Measurements from ENCODE around the gene COL8A2. TPM values are rescaled to one million over a fixed set of nuclear protein-coding genes. Genes with fewer than 3 reads are reported as not detected.

COL8A2 gene
- total RNA-seq (0.11 and 0.57 TPM in 2 replicates), polyA plus RNA-seq (0.05 TPM in 1 of 2 replicates, not detected in the other)

DNA sequence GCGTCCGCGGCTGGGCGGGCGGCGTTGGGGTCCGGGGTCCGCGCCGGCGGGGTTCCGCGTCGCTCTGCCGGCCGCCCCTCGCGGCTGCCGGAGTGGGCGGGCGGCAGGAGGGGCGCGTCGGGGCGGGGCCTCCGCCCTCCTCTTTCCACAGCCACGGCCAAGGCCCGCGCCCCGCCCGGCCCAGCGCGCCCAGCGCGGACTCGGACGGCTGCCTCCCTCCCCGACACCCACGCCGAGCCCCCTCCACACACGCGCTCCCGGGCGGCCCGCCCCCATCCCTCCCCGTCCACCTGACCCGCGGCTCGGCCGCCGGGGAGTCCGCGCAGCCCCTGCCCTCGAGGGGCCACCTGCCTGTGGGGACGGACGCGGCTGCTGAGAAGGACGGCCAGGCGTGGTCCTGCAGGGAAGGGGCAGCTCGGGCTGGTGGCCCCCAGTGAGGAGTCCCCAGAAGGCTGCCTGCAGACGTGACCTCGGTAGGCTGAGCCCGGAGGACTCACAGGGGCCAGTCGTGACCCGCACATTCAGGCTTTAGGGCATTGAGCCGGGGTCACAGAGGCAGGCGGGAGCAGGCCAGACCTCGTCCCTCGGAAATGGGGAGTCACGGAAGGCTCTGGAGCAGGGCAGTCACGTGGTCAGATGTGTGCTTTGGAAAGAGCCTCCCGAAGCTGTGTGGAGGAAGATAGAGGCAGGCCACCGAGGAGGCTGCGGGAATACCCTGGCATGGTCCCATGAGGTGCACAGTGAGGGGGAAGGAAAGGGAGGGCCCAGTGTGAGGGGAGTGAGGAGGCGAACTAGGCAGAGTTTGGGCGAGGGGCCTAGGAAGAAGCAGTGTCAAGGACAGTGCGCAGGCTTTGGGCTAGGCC, at the start of gene COL8A2:
TSS of gene COL8A2 (minus strand) at position 94 of the 863 bp plus-strand sequence. CDS start 24,980 bp downstream, outside the sequence.
- Histone ChIP-seq H3K4me3 (peak within 1 kb of the TSS; percentile 10), H3K27me3 (peaks cover 49% of the 10 kb centered on the region), H3K36me3 (no peaks in the 10 kb centered on the region), H3K9me3 (ENCODE audit: low read depth) (no peaks in the 10 kb centered on the region), H3K27ac (no peak within 1 kb of the TSS), H3K4me1 (ENCODE audit: low read depth) (no peaks in the 10 kb centered on the region)
- DNase-seq (ENCODE audit: low read depth in 1 of 2, low spot score in 1 of 2), result peak; percentile 15 to 35
- TF ChIP-seq, protein P1, sequence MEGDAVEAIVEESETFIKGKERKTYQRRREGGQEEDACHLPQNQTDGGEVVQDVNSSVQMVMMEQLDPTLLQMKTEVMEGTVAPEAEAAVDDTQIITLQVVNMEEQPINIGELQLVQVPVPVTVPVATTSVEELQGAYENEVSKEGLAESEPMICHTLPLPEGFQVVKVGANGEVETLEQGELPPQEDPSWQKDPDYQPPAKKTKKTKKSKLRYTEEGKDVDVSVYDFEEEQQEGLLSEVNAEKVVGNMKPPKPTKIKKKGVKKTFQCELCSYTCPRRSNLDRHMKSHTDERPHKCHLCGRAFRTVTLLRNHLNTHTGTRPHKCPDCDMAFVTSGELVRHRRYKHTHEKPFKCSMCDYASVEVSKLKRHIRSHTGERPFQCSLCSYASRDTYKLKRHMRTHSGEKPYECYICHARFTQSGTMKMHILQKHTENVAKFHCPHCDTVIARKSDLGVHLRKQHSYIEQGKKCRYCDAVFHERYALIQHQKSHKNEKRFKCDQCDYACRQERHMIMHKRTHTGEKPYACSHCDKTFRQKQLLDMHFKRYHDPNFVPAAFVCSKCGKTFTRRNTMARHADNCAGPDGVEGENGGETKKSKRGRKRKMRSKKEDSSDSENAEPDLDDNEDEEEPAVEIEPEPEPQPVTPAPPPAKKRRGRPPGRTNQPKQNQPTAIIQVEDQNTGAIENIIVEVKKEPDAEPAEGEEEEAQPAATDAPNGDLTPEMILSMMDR (IDR thresholded peaks at IDR 0.05; ENCODE audit: low read depth, low read length), result no peak

DNA sequence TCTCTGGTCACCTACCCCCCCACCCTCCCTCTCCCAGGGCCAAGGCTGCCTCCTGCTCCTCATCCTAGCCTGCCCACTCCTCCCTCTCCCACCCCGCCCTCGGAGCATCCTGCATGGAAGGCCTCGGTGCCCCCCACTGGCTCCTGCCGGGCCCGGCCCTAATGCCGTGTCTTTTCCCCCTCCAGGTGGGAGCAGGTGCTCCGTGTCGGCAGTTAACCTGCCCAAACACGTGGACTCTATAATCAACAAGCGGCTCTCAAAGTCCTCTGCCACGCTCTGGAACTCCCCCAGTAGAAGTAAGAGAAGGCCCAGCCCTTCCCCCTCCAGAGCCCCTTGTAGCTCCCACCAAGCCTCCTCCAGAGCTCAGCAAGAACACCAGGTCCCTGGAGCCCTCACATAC, 49.7 kb upstream of the COL8A2 start:
- H3K4me3 ChIP-seq, result no peak overlapping the region
- no peaks in the 10 kb centered on the region for H3K9me3 ChIP-seq (ENCODE audit: low read depth)
- no peaks in the 10 kb centered on the region for H3K27me3 ChIP-seq
- peaks cover 58% of the 10 kb centered on the region for H3K36me3 ChIP-seq
- H3K27ac ChIP-seq, result peak overlapping the region; percentile 93
- TF ChIP-seq, protein P1 (IDR thresholded peaks at IDR 0.05; ENCODE audit: low read depth, low read length), result no peak
- no peak for DNase-seq (ENCODE audit: low read depth in 1 of 2, low spot score in 1 of 2)
- H3K4me1 ChIP-seq (ENCODE audit: low read depth), result peaks cover 31% of the 10 kb centered on the region

DNA sequence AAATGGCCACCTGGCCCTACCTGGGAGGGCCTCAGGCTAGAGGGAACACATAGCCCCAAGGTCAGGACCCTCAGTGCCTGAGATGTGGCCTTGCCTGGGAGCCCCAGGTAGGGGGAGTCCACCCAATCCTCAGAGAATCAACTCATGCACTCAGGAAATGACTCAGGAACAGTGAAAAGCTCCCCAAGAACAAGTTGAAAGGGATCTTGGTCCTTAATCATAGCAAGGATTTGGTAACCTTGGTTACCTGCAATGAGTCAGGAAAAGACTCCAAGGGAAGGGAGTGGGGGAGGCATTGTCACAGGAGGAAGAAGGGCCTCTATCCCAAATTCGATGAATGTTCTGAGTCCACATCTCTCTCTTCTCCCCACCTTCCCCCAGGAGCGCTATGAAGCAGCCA, 48.0 kb upstream of the COL8A2 start:
- Histone ChIP-seq H3K27me3 (no peaks in the 10 kb centered on the region), H3K4me1 (ENCODE audit: low read depth) (peaks cover 19% of the 10 kb centered on the region), H3K27ac (peak overlapping the region; percentile 93), H3K9me3 (ENCODE audit: low read depth) (no peaks in the 10 kb centered on the region), H3K4me3 (no peak overlapping the region), H3K36me3 (peaks cover 45% of the 10 kb centered on the region)
- peak in 1 of 2 donors; percentile 56 for DNase-seq (ENCODE audit: low read depth in 1 of 2, low spot score in 1 of 2)
- TF ChIP-seq, protein P1 (IDR thresholded peaks at IDR 0.05; ENCODE audit: low read depth, low read length), result no peak

DNA sequence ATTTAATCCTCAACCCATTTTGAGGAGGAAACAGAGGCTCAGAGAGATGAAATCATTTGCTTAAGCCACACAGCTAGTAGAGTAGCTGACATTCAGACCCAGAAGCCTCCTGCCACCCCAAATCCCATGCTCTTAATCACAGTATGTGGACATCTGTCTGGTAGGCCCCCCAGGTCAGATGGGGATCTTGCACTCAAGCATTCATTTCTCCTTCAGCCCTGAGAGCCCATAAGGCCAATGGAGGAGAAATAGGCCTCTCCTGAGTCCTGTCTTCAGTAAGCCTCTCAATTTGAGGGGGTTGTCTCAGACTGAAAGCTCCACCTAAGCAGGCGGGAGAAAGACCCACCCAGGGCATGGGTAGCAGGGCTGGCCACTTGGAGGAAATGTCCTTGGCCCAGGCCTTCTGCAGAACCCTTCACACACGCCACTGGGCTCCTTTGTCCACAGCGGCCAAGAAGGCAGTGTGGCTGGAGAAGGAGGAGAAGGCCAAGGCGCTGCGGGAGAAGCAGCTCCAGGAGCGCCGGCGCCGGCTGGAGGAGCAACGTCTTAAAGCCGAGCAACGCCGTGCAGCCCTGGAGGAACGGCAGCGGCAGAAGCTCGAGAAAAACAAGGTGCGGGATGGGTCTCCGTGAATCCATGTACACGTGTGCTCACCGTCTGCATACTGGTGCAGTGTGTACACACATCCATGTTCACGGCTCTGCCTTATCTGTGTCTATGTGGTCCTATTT, 47.2 kb upstream of the COL8A2 start:
- Histone ChIP-seq H3K27ac (peak overlapping the region; percentile 93), H3K9me3 (ENCODE audit: low read depth) (no peaks in the 10 kb centered on the region), H3K4me3 (no peak overlapping the region), H3K4me1 (ENCODE audit: low read depth) (peaks cover 16% of the 10 kb centered on the region), H3K36me3 (peaks cover 42% of the 10 kb centered on the region), H3K27me3 (no peaks in the 10 kb centered on the region)
- DNase-seq (ENCODE audit: low read depth in 1 of 2, low spot score in 1 of 2), result no peak
- TF ChIP-seq, protein P1 (IDR thresholded peaks at IDR 0.05; ENCODE audit: low read depth, low read length), result no peak

DNA sequence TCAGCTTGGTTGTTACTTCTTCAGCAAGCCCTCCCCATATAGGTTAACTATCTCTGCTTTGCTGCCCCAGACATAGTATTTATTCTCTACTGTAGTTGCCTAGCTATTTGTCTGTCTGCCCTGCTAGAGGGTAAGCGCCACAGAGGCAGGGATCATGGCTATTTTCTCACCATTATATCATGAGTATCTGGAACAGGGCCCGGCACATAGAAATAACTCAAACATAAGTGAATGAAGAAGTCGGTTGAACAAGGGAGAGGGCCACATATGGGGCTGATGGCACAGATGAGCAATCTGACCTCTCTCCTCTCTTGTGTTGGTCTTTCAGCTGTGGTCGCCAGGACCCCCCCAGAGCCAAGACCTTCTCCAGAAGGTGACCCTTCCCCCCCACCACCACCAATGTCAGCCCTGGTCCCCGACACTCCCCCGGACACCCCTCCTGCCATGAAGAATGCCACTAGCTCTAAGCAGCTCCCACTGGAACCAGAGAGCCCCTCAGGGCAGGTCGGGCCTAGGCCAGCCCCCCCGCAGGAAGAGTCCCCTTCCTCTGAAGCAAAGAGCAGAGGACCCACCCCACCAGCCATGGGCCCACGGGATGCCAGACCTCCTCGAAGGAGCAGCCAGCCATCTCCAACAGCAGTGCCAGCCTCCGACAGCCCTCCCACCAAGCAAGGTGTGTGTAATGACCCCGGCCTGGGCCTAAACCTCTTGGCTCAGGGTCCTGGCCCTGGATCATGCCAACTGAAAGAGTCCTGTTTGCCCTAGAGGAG, 45.8 kb upstream of the COL8A2 start:
- H3K4me1 ChIP-seq (ENCODE audit: low read depth), result peaks cover 21% of the 10 kb centered on the region
- no peak overlapping the region for H3K4me3 ChIP-seq
- no peak for DNase-seq (ENCODE audit: low read depth in 1 of 2, low spot score in 1 of 2)
- TF ChIP-seq, protein P1 (IDR thresholded peaks at IDR 0.05; ENCODE audit: low read depth, low read length), result no peak
- H3K36me3 ChIP-seq, result peaks cover 33% of the 10 kb centered on the region
- H3K27ac ChIP-seq, result peak overlapping the region; percentile 39
- H3K27me3 ChIP-seq, result no peaks in the 10 kb centered on the region
- no peaks in the 10 kb centered on the region for H3K9me3 ChIP-seq (ENCODE audit: low read depth)

All from cardiac muscle cell (in vitro differentiated cells and primary cell).